Activated naive CD4-positive, alpha-beta T cell (primary cell): ENCODE data around the gene SPACA4.
"Not testable (repeated sequence)": the region's sequence is repeated elsewhere in the genome, so short reads cannot be mapped to it uniquely, and the experiment has no call there.

ENCODE experiments used
- DNase-seq, 4 experiments: peaks; one replicate each; lab custom pipeline; 2025; lab: John Stamatoyannopoulos, UW

SPACA4 gene

DNA sequence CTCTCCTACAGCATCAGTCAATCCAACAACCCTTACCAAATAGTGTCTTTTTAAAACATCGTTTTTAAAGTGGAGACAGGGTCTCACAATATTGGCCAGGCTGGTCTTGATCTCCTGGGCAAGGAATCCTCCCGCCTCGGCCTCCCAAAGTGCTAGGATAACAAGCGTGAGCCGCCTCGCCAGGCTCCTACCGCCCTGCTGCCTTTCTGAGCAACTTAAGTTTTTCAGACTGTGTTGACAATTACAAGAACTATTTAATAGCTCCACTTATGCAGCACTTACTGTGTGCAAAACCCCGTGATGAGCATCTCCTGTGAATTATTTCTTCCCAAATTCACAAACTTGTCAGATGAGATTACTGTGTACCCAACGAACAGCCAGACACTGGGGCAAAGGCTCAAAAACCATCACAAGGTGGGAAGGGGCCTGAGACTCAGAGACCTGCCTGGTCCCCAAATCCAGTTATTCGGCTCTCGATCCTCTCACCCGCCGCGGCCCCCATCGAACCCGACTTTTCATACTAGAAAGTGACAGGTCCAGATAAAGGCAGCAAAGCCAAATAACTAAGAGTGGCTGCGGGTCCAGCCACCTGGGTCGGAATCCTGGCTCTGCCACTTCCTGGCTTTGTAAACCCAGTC is 11.9 kb downstream of the SPACA4 start:
- DNase-seq, result peak in 1 of 4 experiments; percentile 46

DNA sequence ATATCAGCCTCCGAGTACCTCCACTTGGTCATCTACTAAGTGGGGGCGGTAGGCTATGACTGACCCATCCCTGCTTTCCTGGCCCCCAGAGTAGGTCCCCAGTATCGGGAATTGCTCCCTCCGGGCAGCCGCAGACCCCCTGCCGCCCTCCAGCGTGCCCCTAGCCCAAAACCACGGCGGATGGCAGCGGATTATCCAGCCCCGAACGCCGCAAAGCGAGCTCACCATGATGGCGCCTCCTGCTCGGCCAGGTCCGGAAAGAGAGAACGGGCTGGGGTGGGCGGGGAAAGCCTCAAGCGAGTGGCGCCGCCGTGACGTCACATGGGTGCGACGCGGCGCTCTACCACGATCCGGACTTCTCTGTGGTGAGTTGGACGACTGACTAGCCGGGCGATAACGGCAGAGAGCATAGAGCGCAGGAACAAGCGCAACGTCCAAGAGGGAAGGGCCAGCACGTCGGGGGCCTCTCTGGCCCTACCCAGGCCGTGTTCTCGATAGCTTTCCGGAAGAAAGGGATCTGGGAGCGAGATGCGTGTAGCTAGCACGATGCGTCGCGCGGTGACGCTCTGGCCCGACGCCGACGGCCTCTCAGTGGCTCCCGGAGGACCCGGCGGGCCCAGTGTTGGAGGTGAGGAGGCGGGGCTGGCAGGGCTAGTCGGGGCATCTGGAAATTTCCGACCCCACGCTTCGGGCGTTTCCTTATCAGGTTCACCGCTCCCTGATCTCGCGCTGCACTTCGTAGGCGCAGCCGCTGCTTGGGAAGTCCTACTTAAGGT is 12.6 kb downstream of the SPACA4 start, which contains the start of the genes RPL18 and SPHK2:
Gene RPL18 (minus strand): TSS at position 263 of the 776 bp plus-strand sequence. CDS start 35 bp downstream, at position 228.
Gene SPHK2 (plus strand): TSS at position 591 of the 776 bp plus-strand sequence. CDS start 1,009 bp downstream, outside the sequence.
- DNase-seq, result peak; percentile 91 to 95 (median 95)

DNA sequence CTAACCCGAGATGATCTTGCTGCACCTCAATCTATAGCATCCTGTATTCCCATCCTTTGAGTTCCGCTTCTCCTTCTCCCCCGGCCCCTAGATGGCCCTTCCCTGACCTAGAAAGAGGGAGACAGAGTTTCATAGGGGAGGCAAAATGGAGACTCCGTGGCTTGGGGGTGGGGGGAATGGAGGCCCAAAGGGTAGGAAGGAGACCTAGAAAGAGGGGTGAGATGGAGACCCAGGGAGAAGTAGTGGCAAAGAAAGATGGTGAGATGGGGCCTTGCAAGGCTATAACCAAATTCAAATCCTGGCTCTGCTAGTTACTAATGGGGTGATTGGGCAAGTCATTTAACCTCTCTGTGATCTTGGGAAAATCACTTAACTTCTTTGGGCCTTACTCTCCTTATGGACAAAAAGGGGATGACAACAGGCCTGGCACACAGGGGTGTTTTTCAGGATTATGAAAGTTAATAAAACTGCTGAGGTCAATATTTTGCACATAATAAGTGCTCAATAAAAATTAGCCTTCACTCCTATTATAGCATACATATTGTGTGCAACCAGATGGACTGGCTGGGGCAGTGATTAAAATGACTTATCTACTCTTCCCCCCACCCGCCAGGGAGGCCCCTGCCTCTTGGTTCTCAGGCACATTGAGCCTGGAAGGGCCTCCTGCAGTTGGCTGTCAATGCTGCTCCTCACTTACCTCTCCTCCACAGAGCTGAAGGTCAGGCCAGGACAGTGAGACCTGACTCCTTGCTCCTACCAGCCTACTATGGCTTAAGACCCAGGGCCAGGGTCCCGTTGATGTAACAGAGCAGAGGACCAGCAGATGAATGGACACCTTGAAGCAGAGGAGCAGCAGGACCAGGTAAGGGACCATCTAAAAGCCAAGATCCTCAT is 13.4 kb downstream of the SPACA4 start:
- DNase-seq, result no peak

DNA sequence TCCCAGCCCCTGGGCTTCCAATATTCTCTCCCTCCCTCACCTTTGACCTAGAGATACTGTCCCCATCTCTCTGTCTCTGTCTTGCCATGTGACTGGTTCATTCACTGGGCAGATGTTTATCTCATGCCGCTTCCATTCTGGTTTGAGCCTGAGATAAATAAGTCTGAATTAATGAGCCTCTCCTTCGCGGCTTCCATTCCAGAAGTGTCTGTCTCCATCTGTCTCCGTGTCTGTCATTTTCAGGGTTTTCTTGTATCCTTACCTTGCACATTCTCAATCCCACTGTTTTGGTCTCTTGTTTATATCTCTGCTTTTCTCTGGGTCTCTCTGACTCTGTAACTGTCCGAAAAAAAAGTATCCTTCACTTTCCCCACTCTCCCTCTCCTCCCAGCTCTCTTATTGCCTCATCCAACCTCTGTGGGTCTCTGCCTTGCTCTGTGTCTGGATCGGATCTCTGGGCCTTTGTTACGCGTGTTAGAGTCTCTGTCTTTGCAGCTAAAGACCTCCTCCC is 17.1 kb downstream of the SPACA4 start:
- DNase-seq, result no peak

DNA sequence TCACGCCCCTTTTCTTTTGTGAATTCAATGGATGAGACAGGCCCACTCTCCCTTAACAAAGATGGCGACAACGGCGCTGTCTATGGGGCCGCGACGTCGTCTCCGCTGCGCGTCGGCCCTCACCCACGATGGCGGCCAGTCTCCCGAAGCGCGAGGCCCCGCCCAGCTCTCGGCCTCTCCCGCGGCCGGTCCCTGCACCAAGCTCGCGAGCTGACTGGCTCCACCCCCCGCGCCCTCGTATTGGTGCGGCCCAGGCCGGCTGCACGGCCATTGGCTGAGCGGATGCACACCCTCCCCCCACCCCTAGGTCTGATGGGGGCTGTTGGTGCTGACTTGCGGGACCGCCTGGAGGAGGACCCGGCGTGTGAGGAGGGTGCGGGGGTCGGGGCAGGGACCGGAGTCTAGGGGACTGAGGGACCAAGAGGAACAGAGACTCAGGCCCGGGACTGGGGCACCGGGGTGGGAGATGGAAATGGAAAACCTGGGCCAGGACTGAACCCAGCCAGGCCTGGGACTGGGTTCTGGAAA is 17.6 kb downstream of the SPACA4 start:
- peak; percentile 85 to 94 (median 88) for DNase-seq

DNA sequence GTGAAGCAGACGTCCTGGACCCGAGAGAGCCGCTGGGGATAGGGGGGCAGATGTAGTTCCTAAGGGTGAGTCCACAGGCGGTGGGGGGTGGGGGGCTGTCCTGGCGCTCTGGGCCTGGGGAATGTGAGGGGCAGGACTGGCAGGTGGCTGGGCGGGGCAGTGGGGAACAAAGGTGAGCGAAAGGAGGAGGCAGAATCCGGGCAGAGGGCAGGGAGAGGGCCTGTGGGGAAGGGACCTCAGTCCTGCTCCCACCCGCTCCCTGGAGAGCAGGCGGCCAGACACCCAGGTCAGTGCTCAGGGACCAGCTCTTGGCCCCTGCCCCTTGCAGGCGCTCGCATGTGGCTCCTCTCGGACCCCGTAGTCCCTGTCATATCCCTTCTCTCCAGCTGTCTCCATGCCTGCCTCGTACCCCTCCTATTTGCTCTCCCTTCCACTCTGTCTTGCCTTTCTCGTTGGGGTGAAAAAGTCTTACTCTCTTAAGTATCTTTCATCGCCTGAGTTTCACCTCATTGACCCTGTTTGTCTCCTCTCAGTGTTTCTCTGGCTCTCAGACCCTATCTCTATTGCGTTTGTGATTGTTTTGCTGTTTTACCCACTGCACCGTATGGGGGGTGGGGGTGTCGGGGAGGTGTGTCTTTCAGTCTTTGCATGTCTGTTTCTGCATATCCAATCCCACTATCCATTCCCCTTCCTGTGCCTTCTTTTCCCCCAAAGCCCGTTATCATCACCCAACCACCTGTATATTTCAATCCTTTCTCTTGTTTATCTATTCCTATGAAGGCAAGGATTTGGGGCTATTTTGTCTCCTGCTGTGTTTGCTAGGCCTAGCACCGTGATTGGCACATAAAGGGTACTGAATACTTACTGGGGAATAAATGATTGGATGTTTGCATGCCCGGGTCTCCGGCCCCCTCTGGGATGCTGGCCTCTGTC is 18.5 kb downstream of the SPACA4 start:
- no peak for DNase-seq

DNA sequence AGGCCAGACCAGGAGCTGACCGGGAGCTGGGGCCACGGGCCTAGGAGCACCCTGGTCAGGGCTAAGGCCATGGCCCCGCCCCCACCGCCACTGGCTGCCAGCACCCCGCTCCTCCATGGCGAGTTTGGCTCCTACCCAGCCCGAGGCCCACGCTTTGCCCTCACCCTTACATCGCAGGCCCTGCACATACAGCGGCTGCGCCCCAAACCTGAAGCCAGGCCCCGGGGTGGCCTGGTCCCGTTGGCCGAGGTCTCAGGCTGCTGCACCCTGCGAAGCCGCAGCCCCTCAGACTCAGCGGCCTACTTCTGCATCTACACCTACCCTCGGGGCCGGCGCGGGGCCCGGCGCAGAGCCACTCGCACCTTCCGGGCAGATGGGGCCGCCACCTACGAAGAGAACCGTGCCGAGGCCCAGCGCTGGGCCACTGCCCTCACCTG is 19.4 kb downstream of the SPACA4 start:
- no peak for DNase-seq

DNA sequence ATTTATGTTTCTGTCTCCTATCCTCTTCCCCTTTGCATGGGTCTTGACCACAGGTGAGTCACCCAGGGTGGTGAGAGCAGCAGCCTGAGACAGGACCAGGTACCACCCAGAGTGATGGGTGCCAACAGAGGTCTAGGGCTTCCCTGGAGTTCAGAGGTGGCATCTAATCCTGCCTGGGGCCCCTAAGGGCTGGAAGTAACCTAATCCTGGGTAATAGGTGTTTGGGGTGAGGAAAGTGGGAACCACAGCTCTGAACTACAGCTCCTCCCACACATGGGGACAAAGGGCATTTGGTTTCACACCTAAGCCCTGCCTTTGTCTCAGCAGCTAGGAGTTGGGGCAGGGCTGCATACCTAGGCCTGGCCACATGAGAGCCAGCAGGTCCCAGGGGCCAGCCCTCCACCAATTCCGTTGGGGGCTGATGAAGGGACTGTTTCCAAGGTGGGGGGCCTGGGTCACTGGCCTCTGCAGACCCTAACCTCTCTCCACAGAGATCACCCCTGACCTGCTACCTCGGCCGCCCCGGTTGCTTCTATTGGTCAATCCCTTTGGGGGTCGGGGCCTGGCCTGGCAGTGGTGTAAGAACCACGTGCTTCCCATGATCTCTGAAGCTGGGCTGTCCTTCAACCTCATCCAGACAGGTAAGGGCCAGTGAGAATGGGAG is 20.8 kb downstream of the SPACA4 start:
- DNase-seq, result no peak

DNA sequence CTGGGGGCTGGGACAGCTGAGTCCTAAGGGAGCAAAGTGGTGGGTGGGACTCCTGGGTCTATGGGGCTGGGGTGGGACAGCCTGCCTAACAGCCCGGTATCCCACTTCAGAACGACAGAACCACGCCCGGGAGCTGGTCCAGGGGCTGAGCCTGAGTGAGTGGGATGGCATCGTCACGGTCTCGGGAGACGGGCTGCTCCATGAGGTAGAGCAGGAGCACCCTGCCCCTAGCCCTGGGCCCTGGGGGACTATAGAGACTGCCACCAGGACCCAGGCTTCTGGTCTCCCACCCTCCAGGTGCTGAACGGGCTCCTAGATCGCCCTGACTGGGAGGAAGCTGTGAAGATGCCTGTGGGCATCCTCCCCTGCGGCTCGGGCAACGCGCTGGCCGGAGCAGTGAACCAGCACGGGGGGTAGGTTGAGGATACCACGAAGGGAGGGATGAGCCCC is 21.3 kb downstream of the SPACA4 start:
- DNase-seq, result no peak

DNA sequence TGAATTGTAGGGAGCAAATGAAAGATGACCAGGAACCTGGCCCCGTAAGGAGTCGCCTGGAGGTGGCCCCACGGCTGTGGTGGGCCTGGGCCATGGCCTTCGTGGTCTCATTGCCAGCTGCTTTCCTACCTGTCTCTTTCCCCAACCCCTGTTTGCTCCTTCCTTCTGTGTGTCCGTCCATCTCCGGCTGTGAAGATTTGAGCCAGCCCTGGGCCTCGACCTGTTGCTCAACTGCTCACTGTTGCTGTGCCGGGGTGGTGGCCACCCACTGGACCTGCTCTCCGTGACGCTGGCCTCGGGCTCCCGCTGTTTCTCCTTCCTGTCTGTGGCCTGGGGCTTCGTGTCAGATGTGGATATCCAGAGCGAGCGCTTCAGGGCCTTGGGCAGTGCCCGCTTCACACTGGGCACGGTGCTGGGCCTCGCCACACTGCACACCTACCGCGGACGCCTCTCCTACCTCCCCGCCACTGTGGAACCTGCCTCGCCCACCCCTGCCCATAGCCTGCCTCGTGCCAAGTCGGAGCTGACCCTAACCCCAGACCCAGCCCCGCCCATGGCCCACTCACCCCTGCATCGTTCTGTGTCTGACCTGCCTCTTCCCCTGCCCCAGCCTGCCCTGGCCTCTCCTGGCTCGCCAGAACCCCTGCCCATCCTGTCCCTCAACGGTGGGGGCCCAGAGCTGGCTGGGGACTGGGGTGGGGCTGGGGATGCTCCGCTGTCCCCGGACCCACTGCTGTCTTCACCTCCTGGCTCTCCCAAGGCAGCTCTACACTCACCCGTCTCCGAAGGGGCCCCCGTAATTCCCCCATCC is 22.1 kb downstream of the SPACA4 start:
- DNase-seq, result no peak

DNA sequence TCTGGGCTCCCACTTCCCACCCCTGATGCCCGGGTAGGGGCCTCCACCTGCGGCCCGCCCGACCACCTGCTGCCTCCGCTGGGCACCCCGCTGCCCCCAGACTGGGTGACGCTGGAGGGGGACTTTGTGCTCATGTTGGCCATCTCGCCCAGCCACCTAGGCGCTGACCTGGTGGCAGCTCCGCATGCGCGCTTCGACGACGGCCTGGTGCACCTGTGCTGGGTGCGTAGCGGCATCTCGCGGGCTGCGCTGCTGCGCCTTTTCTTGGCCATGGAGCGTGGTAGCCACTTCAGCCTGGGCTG is 22.7 kb downstream of the SPACA4 start:
- no peak for DNase-seq

DNA sequence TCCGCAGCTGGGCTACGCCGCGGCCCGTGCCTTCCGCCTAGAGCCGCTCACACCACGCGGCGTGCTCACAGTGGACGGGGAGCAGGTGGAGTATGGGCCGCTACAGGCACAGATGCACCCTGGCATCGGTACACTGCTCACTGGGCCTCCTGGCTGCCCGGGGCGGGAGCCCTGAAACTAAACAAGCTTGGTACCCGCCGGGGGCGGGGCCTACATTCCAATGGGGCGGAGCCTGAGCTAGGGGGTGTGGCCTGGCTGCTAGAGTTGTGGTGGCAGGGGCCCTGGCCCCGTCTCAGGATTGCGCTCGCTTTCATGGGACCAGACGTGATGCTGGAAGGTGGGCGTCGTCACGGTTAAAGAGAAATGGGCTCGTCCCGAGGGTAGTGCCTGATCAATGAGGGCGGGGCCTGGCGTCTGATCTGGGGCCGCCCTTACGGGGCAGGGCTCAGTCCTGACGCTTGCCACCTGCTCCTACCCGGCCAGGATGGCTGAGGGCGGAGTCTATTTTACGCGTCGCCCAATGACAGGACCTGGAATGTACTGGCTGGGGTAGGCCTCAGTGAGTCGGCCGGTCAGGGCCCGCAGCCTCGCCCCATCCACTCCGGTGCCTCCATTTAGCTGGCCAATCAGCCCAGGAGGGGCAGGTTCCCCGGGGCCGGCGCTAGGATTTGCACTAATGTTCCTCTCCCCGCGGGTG is 23.2 kb downstream of the SPACA4 start:
- DNase-seq, result peak in 1 of 4 experiments; percentile 27

DNA sequence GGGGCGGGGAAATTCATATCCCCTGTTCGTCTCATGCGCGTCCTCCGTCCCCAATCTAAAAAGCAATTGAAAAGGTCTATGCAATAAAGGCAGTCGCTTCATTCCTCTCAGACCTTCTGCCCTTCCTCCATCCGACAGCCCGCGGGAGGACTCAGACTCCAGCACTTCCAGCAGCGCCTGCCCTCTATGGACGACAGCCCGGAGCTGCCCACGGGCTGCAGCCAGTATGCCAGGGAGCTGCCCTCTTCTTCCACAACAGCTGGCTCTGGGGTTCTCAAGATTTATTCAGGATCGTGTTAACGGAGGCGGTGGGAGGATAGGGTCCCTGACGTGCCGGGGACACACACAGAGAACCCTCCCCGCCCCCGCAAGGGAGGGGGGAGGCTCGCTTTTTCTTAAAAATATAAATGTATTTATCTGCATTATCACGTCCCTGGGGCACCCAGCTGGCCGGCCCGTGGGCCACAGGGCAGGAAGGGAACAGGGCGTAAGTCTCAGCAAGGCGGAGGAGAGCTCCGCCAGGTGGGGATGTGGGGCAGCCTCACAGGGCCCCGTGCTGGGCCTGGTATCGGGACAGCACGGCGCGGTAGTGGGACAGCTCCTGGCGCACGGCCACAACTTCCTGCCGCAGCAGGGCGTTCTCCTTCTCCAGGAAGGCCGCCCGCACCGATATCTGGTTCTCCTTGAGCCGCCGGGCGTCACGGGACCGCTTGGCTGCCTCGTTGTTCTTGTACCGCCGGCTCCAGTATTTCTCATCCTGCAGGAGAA is 23.9 kb downstream of the SPACA4 start:
- DNase-seq, result no peak

DNA sequence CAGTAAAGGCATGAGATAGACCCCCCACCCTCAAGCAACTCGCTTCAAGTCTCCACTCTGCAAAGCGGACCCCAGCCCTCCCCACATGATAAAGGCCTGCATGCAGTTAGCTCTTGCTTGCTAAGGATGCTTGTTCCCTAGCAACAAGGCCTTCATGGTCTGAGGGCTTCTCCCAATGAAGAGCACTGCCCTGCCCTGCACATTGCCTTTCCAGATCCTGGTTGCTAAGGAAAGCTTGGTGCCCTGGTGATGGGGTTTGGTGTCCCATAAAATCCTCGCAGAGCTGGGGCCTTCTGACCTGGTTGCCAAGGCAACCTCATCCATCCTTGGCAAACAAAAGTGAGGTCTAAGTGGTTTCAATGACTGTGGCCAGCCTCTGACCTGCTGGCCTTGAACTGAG is 24.7 kb downstream of the SPACA4 start:
- no peak for DNase-seq

DNA sequence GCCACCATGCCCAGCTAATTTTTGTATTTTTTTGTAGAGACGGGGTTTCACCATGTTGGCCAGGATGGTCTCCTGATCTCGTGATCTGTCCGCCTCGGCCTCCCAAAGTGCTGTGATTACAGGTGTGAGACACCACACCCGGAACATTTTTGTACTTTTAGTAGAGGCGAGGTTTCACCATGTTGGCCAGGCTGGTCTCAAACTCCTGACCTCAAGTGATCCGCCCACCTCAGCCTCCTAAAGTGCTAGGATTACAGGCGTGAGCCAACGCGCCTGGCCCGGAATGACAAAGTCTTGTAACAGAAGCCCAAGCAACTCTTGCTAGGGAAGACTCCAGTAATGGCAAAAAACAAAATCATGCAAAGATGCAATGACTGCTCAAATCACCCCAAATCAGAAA is 25.7 kb downstream of the SPACA4 start:
- not testable (repeated sequence) for DNase-seq

DNA sequence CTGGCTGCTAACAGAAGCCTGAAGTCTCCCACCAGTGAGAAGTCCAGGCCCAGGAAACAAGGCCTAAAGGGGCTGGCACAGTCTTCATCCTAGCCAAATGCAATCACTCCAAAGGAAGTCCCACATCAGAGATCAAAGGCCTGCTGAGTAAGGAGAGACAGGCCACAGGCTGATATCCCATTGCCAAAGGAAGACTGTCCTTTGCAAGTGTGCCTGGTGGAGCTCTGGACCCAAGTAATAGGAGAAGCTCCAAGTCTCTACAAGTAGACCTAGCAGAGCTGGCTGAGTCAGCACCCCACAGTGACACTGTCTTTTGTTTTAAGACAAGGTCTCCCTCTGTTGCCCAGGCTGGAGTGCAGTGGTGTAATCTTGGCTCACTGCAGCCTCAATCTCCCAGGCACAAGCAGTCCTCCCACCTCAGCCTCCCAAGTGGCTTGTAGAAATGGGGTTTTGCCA is 26.2 kb downstream of the SPACA4 start:
- no peak for DNase-seq

DNA sequence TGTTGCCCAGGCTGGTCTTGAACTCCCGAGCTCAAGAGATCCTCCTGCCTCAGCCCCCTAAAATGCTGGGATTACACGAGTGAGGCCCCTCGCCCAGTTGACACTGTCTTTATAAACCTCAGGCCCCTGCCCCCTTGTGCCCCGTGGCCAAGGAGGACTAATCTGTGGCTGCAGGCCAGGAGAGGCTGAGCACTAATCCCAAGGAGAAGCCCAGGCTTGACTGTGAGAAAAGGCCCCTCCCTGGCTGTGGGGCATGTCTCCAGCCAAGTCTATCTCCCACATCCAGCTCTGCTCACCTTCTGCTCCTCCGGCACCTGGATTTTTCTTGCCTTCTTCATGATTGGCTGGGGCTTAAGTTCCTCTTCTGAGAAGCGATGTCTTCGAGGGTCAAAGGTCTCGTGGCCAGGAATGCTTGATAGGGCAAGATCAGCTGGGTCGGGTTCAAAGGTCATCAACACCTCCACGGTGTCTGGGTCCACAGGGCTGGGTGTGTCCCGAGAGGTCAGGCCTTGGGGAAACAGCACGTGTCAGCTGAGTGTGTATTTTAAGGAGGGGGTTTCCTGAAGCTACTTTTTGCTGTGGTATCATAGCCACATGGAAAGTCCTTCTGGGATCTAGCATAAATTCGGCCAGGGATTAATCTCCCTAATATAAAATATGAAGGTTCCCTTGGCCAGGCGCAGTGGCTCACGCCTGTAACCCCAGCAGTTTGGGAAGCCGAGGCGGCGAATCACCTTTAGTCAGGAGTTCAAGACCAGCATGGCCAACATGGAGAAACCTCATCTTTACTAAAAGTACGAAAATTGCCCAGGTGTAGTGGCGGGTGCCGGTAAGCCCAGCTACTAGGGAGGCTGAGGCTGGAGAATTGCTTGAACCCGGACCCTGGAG is 26.9 kb downstream of the SPACA4 start:
- no peak for DNase-seq
